Measurements from ENCODE around the gene CNN1. TPM values are rescaled to one million over a fixed set of nuclear protein-coding genes. Genes with fewer than 3 reads are reported as not detected.

CNN1 gene
- total RNA-seq, 2 experiments from 2014 or later: not detected

GRCh38 chr19:11550265-11550664, 11.6 kb downstream of the CNN1 start:
- H3K9me3 Mint-ChIP-seq: no peaks in the 10 kb centered on the region
- Histone ChIP-seq H3K4me3 (ENCODE audit: low read length) (no peak overlapping the region), H3K4me1 (ENCODE audit: insufficient read depth, low read length) (peaks cover 9% of the 10 kb centered on the region), H3K27me3 (ENCODE audit: control insufficient read depth in 1 of 2, insufficient read depth in 2 of 2, low read length in 2 of 2) (no peaks in the 10 kb centered on the region), H3K27ac (ENCODE audit: low read depth in 1 of 2, low read length in 2 of 2) (no peak overlapping the region), H3K36me3 (ENCODE audit: insufficient read depth, low read length) (peaks cover 31% of the 10 kb centered on the region), H3K9me3 (ENCODE audit: control insufficient read depth in 1 of 2, insufficient read depth in 1 of 2, low read length in 2 of 2) (no peaks in the 10 kb centered on the region)
- intact Hi-C loops (cut with DNase I, micrococcal nuclease): no loop called here
- H3K4me3 Mint-ChIP-seq: no peak overlapping the region
- CTCF ChIA-PET: no interaction called here
- ATAC-seq (ENCODE audit: poor library complexity) (no peak), DNase-seq (no peak)
- peaks cover 14% of the 10 kb centered on the region for H3K36me3 Mint-ChIP-seq (ENCODE audit: low read depth)
- peaks cover 7% of the 10 kb centered on the region for H3K4me1 Mint-ChIP-seq (ENCODE audit: low read depth)
- H3K27ac Mint-ChIP-seq: no peak overlapping the region
- no peak for TF ChIP-seq CTCF (IDR thresholded peaks at IDR 0.05)
- no peaks in the 10 kb centered on the region for H3K27me3 Mint-ChIP-seq
- POLR2A ChIA-PET: no interaction called here

GRCh38 chr19:11551603-11552235, 13.1 kb downstream of the CNN1 start:
- no peak overlapping the region for H3K4me3 ChIP-seq (ENCODE audit: low read length)
- no peak overlapping the region for H3K4me3 Mint-ChIP-seq
- no peaks in the 10 kb centered on the region for H3K27me3 Mint-ChIP-seq
- no peak overlapping the region for H3K27ac ChIP-seq (ENCODE audit: low read depth in 1 of 2, low read length in 2 of 2)
- CTCF ChIA-PET: no interaction called here
- no peaks in the 10 kb centered on the region for H3K9me3 ChIP-seq (ENCODE audit: control insufficient read depth in 1 of 2, insufficient read depth in 1 of 2, low read length in 2 of 2)
- peaks cover 11% of the 10 kb centered on the region for H3K4me1 ChIP-seq (ENCODE audit: insufficient read depth, low read length)
- no peaks in the 10 kb centered on the region for H3K27me3 ChIP-seq (ENCODE audit: control insufficient read depth in 1 of 2, insufficient read depth in 2 of 2, low read length in 2 of 2)
- peaks cover 37% of the 10 kb centered on the region for H3K36me3 ChIP-seq (ENCODE audit: insufficient read depth, low read length)
- no peak for DNase-seq
- intact Hi-C loops (cut with DNase I, micrococcal nuclease): no loop called here
- no peak for TF ChIP-seq CTCF (IDR thresholded peaks at IDR 0.05)
- no peak overlapping the region for H3K27ac Mint-ChIP-seq
- POLR2A ChIA-PET: interaction anchor here (1.1 kb wide), 1 partner anchor 16 kb away, joined by 3 read pairs; no protein-coding TSS in a partner anchor
- H3K36me3 Mint-ChIP-seq (ENCODE audit: low read depth): peaks cover 22% of the 10 kb centered on the region
- ATAC-seq (ENCODE audit: poor library complexity): peak; percentile 29
- H3K4me1 Mint-ChIP-seq (ENCODE audit: low read depth): peaks cover 16% of the 10 kb centered on the region
- H3K9me3 Mint-ChIP-seq: no peaks in the 10 kb centered on the region

- no peaks in the 10 kb centered on the region for H3K27me3 ChIP-seq (ENCODE audit: control insufficient read depth in 1 of 2, insufficient read depth in 2 of 2, low read length in 2 of 2)
- H3K9me3 ChIP-seq (ENCODE audit: control insufficient read depth in 1 of 2, insufficient read depth in 1 of 2, low read length in 2 of 2): no peaks in the 10 kb centered on the region
- Mint-ChIP-seq H3K27ac (no peak overlapping the region), H3K9me3 (no peaks in the 10 kb centered on the region), H3K27me3 (no peaks in the 10 kb centered on the region), H3K36me3 (ENCODE audit: low read depth) (peaks cover 27% of the 10 kb centered on the region), H3K4me1 (ENCODE audit: low read depth) (peaks cover 22% of the 10 kb centered on the region), H3K4me3 (no peak overlapping the region)
- ChIA-PET POLR2A (interaction anchor here (1.1 kb wide), 1 partner anchor 17 kb away, joined by 3 read pairs; no protein-coding TSS in a partner anchor), CTCF (no interaction called here)
- no peak overlapping the region for H3K4me3 ChIP-seq (ENCODE audit: low read length)
- no peak overlapping the region for H3K27ac ChIP-seq (ENCODE audit: low read depth in 1 of 2, low read length in 2 of 2)
- intact Hi-C loops (cut with DNase I, micrococcal nuclease): no loop called here
- peaks cover 20% of the 10 kb centered on the region for H3K4me1 ChIP-seq (ENCODE audit: insufficient read depth, low read length)
- no peak for ATAC-seq (ENCODE audit: poor library complexity)
- peaks cover 41% of the 10 kb centered on the region for H3K36me3 ChIP-seq (ENCODE audit: insufficient read depth, low read length)
- no peak for DNase-seq
- no peak for TF ChIP-seq CTCF (IDR thresholded peaks at IDR 0.05)
Observed at GRCh38 chr19:11552666-11553372, 14.2 kb downstream of the CNN1 start.
